Peyer's patch (tissue), 4 donors: ENCODE data around the gene DLAT.

ENCODE experiments used
- CTCF ChIP-seq, 6 experiments: fragments of 450-650 bp in 4 of 6; fragments of 200-600 bp in 2 of 6; sonication (generic) in 1 of 6; IDR thresholded peaks; one replicate each; pipeline ENCODE4 v1.5.1; 2017 to 2019; ENCODE audit warnings: antibody characterized with exemption in 6 of 6, mild to moderate bottlenecking in 3 of 6, moderate library complexity in 1 of 6
- POLR2A ChIP-seq, 2 donors: fragments of 450-650 bp; IDR thresholded peaks; one replicate each; pipeline ENCODE4 v1.5.1; 2017; ENCODE audit warnings: antibody characterized with exemption in 2 of 2, mild to moderate bottlenecking in 2 of 2, moderate library complexity in 2 of 2

DNA sequence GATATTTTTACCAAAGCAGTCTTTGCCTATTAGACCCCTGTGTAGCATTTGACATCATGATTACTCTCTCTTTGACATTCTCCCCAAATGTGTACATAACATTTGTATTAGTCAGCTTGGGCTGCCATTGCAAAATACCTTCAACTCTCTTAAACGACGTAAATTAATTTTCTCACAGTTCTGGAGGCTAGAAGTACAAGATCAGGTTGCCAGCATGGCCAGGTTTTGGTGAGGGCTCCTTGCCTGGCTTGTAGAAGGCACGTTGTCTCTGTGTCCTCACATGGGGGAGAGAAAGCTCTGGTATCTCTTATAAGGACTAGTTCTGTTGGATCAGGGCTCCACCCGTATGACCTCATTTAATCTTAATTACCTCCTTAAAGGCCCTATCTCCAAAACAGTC, 12.3 kb upstream of the DLAT start:
- TF ChIP-seq CTCF (IDR thresholded peaks at IDR 0.05) (no peak), POLR2A (IDR thresholded peaks at IDR 0.05) (no peak)
